ENCODE measurements around the gene BNIP5.

GRCh38 chr6:36333171-36333895, 3.4 kb downstream of the BNIP5 start:
- TF ChIP-seq ZNF234 (CRISPR knock-in tag; conservative IDR thresholded peaks at IDR 0.05) (no peak), CTCF (CRISPR knock-in tag; IDR thresholded peaks at IDR 0.05) (no peak), JUND (CRISPR knock-in tag; IDR thresholded peaks at IDR 0.05) (no peak), SPEN (CRISPR knock-in tag; IDR thresholded peaks at IDR 0.05; ENCODE audit: low read depth) (no peak), ATF2 (CRISPR knock-in tag; IDR thresholded peaks at IDR 0.05) (no peak), ZNF138 (CRISPR knock-in tag; IDR thresholded peaks at IDR 0.05; ENCODE audit: low read depth) (no peak), FOXM1 (CRISPR knock-in tag; IDR thresholded peaks at IDR 0.05) (no peak), RNF2 (conservative IDR thresholded peaks at IDR 0.05; ENCODE audit: low read depth) (no peak)

Data from HepG2 (cell line).